ENCODE measurements around the gene ATAT1. TPM values are rescaled to one million over a fixed set of nuclear protein-coding genes. Genes with fewer than 3 reads are reported as not detected.
A peak's percentile ranks its signal among the peaks of the same experiment; 100 is the strongest.

Gene ATAT1
- total and polyA plus RNA-seq, 2 of the 13 experiments (the other 11 are each of a cell fraction or from before 2014, with no cell fraction given) = 9.2 to 23.6 TPM

GRCh38 chr6:30611856-30612194 lies 14.8 kb upstream of the ATAT1 start (continued):
- no peak for TF ChIP-seq CTCF (CRISPR knock-in tag; IDR thresholded peaks at IDR 0.05)

GRCh38 chr6:30612213-30612612 lies 14.5 kb upstream of the ATAT1 start:
- Histone ChIP-seq H3K4me3 (replicated peaks in 1 of 3; ENCODE audit: insufficient read depth in 1 of 3, low read depth in 2 of 3, low read length in 3 of 3) (no peak overlapping the region), H3K27me3 (ENCODE audit: control insufficient read depth in 1 of 2, insufficient read depth in 2 of 2, low read length in 2 of 2) (no peaks in the 10 kb centered on the region; a peak in 1 of 5 replicates), H4K20me1 (ENCODE audit: insufficient read depth, low read length) (peaks cover 12% of the 10 kb centered on the region), H3K9me3 (ENCODE audit: low read length) (no peaks in the 10 kb centered on the region), H3K79me2 (ENCODE audit: insufficient read depth, low read length) (peaks cover 23% of the 10 kb centered on the region), H2AFZ (ENCODE audit: low read length) (no peak overlapping the region), H3K4me2 (ENCODE audit: low read depth, low read length) (no peak overlapping the region), H3K4me1 (ENCODE audit: insufficient read depth, low read length) (peaks cover 22% of the 10 kb centered on the region), H3K36me3 (replicated peaks in 1 of 2; ENCODE audit: control insufficient read depth in 1 of 2, insufficient read depth in 2 of 2, low read length in 2 of 2) (peaks cover 9 to 25% of the 10 kb centered on the region in 2 experiments), H3K27ac (ENCODE audit: extremely low read length, insufficient read depth, low read length) (no peak overlapping the region), H3K9ac (ENCODE audit: insufficient read depth, low read depth, low read length) (no peak overlapping the region)
- FAIRE-seq = no peak
- 94% methylated on average over 1 of the region's 1 CpG for WGBS (ENCODE audit: low lambda C conversion rate)
- in situ Hi-C loops (cut with HindIII; ENCODE audit: extremely low pct_ligation_motif_present, low pct_unique_long_range_greater_than_20kb) (no loop called here), intact Hi-C loops (cut with micrococcal nuclease; ENCODE audit: unreplicated experiment) (no loop called here)
- BruUV-seq (replicated peaks) = no TSS peak
- CTCF ChIA-PET (ENCODE audit: low intra/inter-chr PET ratio, low total read pairs) = interaction anchor here (0.9 kb wide), 1 partner anchor 130 kb away, joined by 3 read pairs; no protein-coding TSS in a partner anchor
- POLR2A ChIA-PET = interaction anchor here (0.8 to 4.8 kb wide), 17 partner anchors 11 to 110 kb away, joined by 3 to 172 read pairs (median 6); partner anchors contain the start of genes ABCF1, ATAT1, C6orf136 and DHX16
- peak; percentile 22; the same call in 1 of the 2 replicates for TF ChIP-seq CTCF (CRISPR knock-in tag; IDR thresholded peaks at IDR 0.05)
- TF ChIP-seq POLR2AphosphoS5 (IDR thresholded peaks at IDR 0.05; ENCODE audit: low read depth, low read length) = peak; percentile 36; the same call in 1 of the 2 replicates
- TF ChIP-seq CEBPB (IDR thresholded peaks at IDR 0.05; ENCODE audit: borderline replicate concordance, low read depth, low read length) = no peak
- TF ChIP-seq AGO2 (optimal IDR thresholded peaks at IDR 0.05; ENCODE audit: low read depth, low read length) = peak; percentile 75
- peak; percentile 83; the same call in 1 of the 2 replicates for TF ChIP-seq PAF1 (CRISPR knock-in tag; IDR thresholded peaks at IDR 0.05)
- TF ChIP-seq PHF20 (CRISPR knock-in tag; IDR thresholded peaks at IDR 0.05) = no peak
- DNase-seq (ENCODE audit: low spot score) = no peak
- ATAC-seq = no peak
